ENCODE measurements around the gene PSMB9.

Gene PSMB9

DNA sequence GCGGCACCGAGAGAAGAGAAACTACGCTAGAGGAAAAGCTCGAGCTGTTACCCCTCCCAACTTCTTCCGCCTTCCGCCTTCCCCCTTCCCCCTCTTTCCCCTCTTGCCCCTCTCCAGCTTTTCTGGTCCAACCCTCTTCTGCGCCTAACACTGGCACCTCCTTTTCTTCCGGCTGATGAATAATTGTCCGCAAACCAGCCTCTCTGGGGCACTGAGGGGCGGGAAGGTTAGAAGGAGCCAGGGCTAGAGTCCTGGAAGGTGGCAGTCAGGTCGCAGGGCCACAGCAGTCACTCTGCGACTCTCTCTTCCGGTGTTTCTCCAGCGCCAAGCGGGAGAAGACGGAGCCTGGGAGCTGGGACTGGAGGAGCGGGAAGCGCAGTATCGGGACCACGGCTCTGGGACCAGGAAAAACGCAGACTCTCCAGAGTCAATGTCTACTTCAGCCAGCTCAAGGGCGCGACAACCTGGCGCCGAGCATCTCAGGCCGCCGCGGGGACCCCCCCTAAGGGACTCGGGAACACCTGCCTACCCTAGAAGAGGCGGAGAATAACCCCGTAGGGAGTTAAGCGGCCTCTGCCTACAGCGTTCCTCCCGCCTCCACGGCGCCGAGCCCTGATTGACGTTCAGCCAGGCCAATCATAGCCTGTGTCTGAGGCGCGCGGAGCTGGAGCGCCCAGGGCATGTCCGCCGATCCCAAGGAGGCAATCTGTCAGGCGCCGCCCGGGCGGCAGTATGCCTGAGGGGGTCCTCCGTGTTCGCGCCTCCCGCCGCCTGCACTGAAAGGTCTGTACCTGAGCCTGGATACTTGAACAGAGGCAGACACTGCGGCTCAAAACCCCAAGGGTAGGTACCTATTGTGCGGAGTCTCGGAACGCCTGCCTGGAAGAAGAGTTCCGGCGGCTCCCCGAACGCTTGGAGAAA, 40.4 kb downstream of the PSMB9 start:
- TF ChIP-seq CTCF (IDR thresholded peaks at IDR 0.05; ENCODE audit: low read depth, low read length, poor library complexity, severe bottlenecking) (no peak), EZH2phosphoT487 (IDR thresholded peaks at IDR 0.05; ENCODE audit: borderline replicate concordance, low read length) (no peak)
- Histone ChIP-seq H3K9me3 (ENCODE audit: control insufficient read depth, insufficient read depth, low read length) (no peaks in the 10 kb centered on the region), H3K4me3 (ENCODE audit: low read length) (peak overlapping the region; percentile 97), H3K79me2 (ENCODE audit: control insufficient read depth, low read length) (peaks cover 60% of the 10 kb centered on the region), H3K4me2 (ENCODE audit: low read length) (peak overlapping the region; percentile 94), H3K27ac (ENCODE audit: low read depth, low read length) (peak overlapping the region; percentile 94), H3K4me1 (ENCODE audit: control insufficient read depth, low read length) (peaks cover 74% of the 10 kb centered on the region), H3K27me3 (ENCODE audit: control insufficient read depth, low read length) (no peaks in the 10 kb centered on the region), H3F3A (ENCODE audit: control insufficient read depth, insufficient read depth) (peaks cover 7% of the 10 kb centered on the region; the same call in 1 of the 2 replicates), H3K9me2 (replicated peaks; ENCODE audit: control insufficient read depth, low read length) (no peaks in the 10 kb centered on the region), H3K36me3 (ENCODE audit: control insufficient read depth, low read length) (peaks cover 37% of the 10 kb centered on the region), H4K20me1 (ENCODE audit: control insufficient read depth, insufficient read depth, low read depth, low read length) (no peaks in the 10 kb centered on the region)

DNA sequence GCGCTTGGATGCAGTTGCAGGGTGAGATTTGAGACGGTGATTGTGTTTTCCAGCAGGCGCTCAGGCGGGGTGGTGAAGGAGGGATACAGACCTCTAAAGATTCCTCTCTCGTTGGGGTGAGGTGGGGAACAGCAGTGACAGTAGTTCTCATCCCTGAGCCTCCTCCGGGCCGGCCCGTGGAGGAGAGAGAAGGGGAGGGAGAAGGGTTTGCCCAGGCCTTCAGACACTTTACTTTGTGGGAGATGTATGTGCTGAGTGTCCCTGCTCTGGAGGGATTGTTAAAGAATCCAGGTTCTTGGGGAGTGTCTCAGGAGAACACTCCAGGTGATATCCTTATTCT, 41.0 kb downstream of the PSMB9 start:
- Histone ChIP-seq H3K4me1 (ENCODE audit: control insufficient read depth, low read length) (peaks cover 68% of the 10 kb centered on the region), H3K27ac (ENCODE audit: low read depth, low read length) (peak overlapping the region; percentile 94)
- TF ChIP-seq EZH2phosphoT487 (IDR thresholded peaks at IDR 0.05; ENCODE audit: borderline replicate concordance, low read length), result no peak
- TF ChIP-seq CTCF (IDR thresholded peaks at IDR 0.05; ENCODE audit: low read depth, low read length, poor library complexity, severe bottlenecking), result no peak

GRCh38 chr6:32903952-32904351, 50.0 kb downstream of the PSMB9 start:
- Histone ChIP-seq H3K4me1 (ENCODE audit: control insufficient read depth, low read length) (no peaks in the 10 kb centered on the region), H3K79me2 (ENCODE audit: control insufficient read depth, low read length) (peaks cover 24% of the 10 kb centered on the region), H3K4me3 (ENCODE audit: low read length) (no peak overlapping the region), H3F3A (ENCODE audit: control insufficient read depth, insufficient read depth) (peaks cover 10% of the 10 kb centered on the region), H3K9me3 (ENCODE audit: control insufficient read depth, insufficient read depth, low read length) (no peaks in the 10 kb centered on the region), H3K36me3 (ENCODE audit: control insufficient read depth, low read length) (peaks cover 30% of the 10 kb centered on the region), H3K9me2 (replicated peaks; ENCODE audit: control insufficient read depth, low read length) (no peaks in the 10 kb centered on the region), H4K20me1 (ENCODE audit: control insufficient read depth, insufficient read depth, low read depth, low read length) (no peaks in the 10 kb centered on the region), H3K27me3 (ENCODE audit: control insufficient read depth, low read length) (no peaks in the 10 kb centered on the region), H3K4me2 (ENCODE audit: low read length) (no peak overlapping the region), H3K27ac (ENCODE audit: low read depth, low read length) (no peak overlapping the region)
- TF ChIP-seq CTCF (IDR thresholded peaks at IDR 0.05; ENCODE audit: low read depth, low read length, poor library complexity, severe bottlenecking) (no peak), EZH2phosphoT487 (IDR thresholded peaks at IDR 0.05; ENCODE audit: borderline replicate concordance, low read length) (no peak)

More for the DNA sequence above, 41.0 kb downstream of the PSMB9 start:
- H3K9me3 ChIP-seq (ENCODE audit: control insufficient read depth, insufficient read depth, low read length), result no peaks in the 10 kb centered on the region
- peaks cover 66% of the 10 kb centered on the region for H3K79me2 ChIP-seq (ENCODE audit: control insufficient read depth, low read length)
- H3F3A ChIP-seq (ENCODE audit: control insufficient read depth, insufficient read depth), result 0 out of 2 replicates have a peak, but pooled peaks cover 7% of the 10 kb centered on the region
- H3K4me2 ChIP-seq (ENCODE audit: low read length), result peak overlapping the region; percentile 94
- H3K9me2 ChIP-seq (replicated peaks; ENCODE audit: control insufficient read depth, low read length), result no peaks in the 10 kb centered on the region
- no peaks in the 10 kb centered on the region for H3K27me3 ChIP-seq (ENCODE audit: control insufficient read depth, low read length)
- H3K4me3 ChIP-seq (ENCODE audit: low read length), result peak overlapping the region; percentile 97
- no peaks in the 10 kb centered on the region for H4K20me1 ChIP-seq (ENCODE audit: control insufficient read depth, insufficient read depth, low read depth, low read length)
- H3K36me3 ChIP-seq (ENCODE audit: control insufficient read depth, low read length), result peaks cover 41% of the 10 kb centered on the region
